Endothelial cell of umbilical vein (primary cell): ENCODE measurements around the gene ZFPM1.

ENCODE experiments used
- EZH2 ChIP-seq: IDR thresholded peaks from 2 replicates; pipeline ENCODE4 v1.6.1; 2012; ENCODE audit warnings: borderline replicate concordance, low read depth, mild to moderate bottlenecking, moderate library complexity, low read length, inconsistent platforms; ENCODE audit not compliant: severe bottlenecking
- GATA2 ChIP-seq: IDR thresholded peaks from 2 replicates; pipeline ENCODE4 v1.7.0; 2011; ENCODE audit warnings: low read depth, mild to moderate bottlenecking, moderate library complexity, mixed read lengths, low read length; ENCODE audit not compliant: insufficient read length, insufficient read depth
- JUN ChIP-seq: IDR thresholded peaks from 2 replicates; pipeline ENCODE4 v1.6.1; 2011; ENCODE audit warnings: borderline replicate concordance, low read depth; ENCODE audit not compliant: insufficient read length, insufficient read depth
- MAX ChIP-seq: IDR thresholded peaks from 2 replicates; pipeline ENCODE4 v1.6.1; 2011; ENCODE audit not compliant: insufficient read depth, insufficient read length
- MYC ChIP-seq: IDR thresholded peaks from one replicate; pipeline ENCODE4 v1.6.1; 2011; ENCODE audit warnings: mild to moderate bottlenecking, low read depth, low read length
- POLR2A ChIP-seq: IDR thresholded peaks from 2 replicates; pipeline ENCODE4 v1.6.1; 2012; ENCODE audit warnings: low read depth, mild to moderate bottlenecking, control low read depth, low read length
- POLR2AphosphoS5 ChIP-seq: IDR thresholded peaks from 2 replicates; pipeline ENCODE4 v1.6.1; 2012; ENCODE audit warnings: low read depth, mild to moderate bottlenecking, control low read depth, low read length, moderate library complexity; ENCODE audit not compliant: insufficient read depth
- TF ChIP-seq, protein P1 (sequence below), 2 donors: IDR thresholded peaks; 1 replicate in 1 of 2; 2 replicates in 1 of 2; pipeline ENCODE4 v1.5.1; 2011; ENCODE audit warnings: low read length in 2 of 2, mild to moderate bottlenecking in 2 of 2, moderate library complexity in 2 of 2, control low read depth in 1 of 2, inconsistent platforms in 1 of 2, low read depth in 1 of 2; ENCODE audit not compliant: insufficient read depth in 1 of 2; ENCODE audit errors: extremely low read depth in 1 of 2

GRCh38 chr16:88508868-88509748 lies 56.0 kb downstream of the ZFPM1 start:
- TF ChIP-seq, protein P1, sequence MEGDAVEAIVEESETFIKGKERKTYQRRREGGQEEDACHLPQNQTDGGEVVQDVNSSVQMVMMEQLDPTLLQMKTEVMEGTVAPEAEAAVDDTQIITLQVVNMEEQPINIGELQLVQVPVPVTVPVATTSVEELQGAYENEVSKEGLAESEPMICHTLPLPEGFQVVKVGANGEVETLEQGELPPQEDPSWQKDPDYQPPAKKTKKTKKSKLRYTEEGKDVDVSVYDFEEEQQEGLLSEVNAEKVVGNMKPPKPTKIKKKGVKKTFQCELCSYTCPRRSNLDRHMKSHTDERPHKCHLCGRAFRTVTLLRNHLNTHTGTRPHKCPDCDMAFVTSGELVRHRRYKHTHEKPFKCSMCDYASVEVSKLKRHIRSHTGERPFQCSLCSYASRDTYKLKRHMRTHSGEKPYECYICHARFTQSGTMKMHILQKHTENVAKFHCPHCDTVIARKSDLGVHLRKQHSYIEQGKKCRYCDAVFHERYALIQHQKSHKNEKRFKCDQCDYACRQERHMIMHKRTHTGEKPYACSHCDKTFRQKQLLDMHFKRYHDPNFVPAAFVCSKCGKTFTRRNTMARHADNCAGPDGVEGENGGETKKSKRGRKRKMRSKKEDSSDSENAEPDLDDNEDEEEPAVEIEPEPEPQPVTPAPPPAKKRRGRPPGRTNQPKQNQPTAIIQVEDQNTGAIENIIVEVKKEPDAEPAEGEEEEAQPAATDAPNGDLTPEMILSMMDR (IDR thresholded peaks at IDR 0.05; ENCODE audit: extremely low read depth in 1 of 2, insufficient read depth in 1 of 2, low read depth in 1 of 2, low read length in 2 of 2): no peak
- TF ChIP-seq POLR2A: no peak
- no peak for TF ChIP-seq POLR2AphosphoS5
- TF ChIP-seq MYC: no peak
- TF ChIP-seq EZH2: no peak
- no peak for TF ChIP-seq GATA2
- TF ChIP-seq MAX: no peak
- no peak for TF ChIP-seq JUN
